Activated CD4-positive, alpha-beta memory T cell treated with anti-CD3 and anti-CD28 coated beads for 36 hours (primary cell): ENCODE results near the gene MRPL24. TPM values are rescaled to one million over a fixed set of nuclear protein-coding genes. Genes with fewer than 3 reads are reported as not detected.
A peak's percentile ranks its signal among the peaks of the same experiment; 100 is the strongest.

Experiments used
- CTCF ChIA-PET: fragments of 350-600 bp; sonication (Branson Sonifier 250); formaldehyde crosslinking; loops from one replicate; lab custom pipeline; 2021; ENCODE audit warnings: antibody characterized with exemption, inconsistent platforms; lab: Charles Lee
- POLR2A ChIA-PET: fragments of 350-600 bp; sonication (Branson Sonifier 250); formaldehyde crosslinking; loops from one replicate; lab custom pipeline; 2021; ENCODE audit warnings: antibody characterized with exemption; lab: Charles Lee
- DNase-seq: peaks from one replicate; pipeline ENCODE4 v3.0.0-alpha.2; 2020
- H3K27ac Mint-ChIP-seq: one replicate; pipeline ENCODE4 v1.8.0; 2021; ENCODE audit warnings: mixed read lengths
- H3K27me3 Mint-ChIP-seq: one replicate; pipeline ENCODE4 v1.8.0; 2021; ENCODE audit warnings: mixed read lengths
- H3K36me3 Mint-ChIP-seq: one replicate; pipeline ENCODE4 v1.8.0; 2021; ENCODE audit warnings: mixed read lengths
- H3K4me1 Mint-ChIP-seq: one replicate; pipeline ENCODE4 v1.8.0; 2021; ENCODE audit warnings: low read depth, mixed read lengths
- H3K4me3 Mint-ChIP-seq: one replicate; pipeline ENCODE4 v1.8.0; 2021; ENCODE audit warnings: mild to moderate bottlenecking, mixed read lengths
- H3K9me3 Mint-ChIP-seq: one replicate; pipeline ENCODE4 v1.8.0; 2021; ENCODE audit warnings: mixed read lengths
- intact Hi-C: fragments of 100-400 bp; cut with micrococcal nuclease; formaldehyde crosslinking; loops from one replicate; pipeline ENCODE4 v1.15.1; 2023
- total RNA-seq, 2 experiments: library from RNA; stranded (reverse); gene quantifications; one replicate each; pipeline ENCODE4 v1.2.3, GENCODE V29; 2021

The MRPL24 gene
- total RNA-seq, result 100 to 1,000 TPM; 105 to 106 TPM

DNA sequence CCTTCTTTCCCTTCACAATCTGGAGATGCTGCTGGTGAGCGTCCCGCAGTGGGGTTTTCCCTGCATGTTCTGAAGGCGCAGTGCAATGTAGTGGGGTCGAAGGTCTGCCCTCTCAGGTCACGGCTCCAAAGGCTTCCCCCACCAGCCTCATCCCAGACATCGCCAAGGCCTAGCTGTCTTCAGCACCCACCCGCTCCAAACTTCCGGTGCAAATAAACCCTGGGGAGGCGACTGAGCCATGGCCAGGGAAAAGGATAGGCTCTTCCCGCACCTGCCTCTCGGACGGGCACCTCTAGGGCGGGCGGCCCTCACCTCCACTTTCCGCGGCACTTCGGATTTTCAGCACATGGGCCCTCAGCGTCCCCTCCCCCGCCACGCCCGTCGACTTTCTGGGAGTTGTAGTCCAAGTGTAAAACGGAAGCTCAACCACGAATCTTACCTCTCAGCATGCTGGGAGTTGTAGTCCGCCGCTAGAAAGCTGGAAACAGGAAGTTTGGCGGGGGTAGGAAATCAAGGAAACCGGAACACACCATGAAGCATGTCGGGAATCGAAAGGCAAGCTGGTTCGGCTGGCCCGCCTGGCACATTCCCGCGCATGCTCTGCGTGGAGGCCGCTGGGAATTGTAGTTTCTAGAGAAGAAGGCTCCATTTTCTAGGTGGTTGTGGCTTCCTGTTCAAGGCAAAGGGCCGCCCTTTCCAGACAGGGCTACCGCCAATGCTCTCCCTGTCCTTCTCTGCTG lies at the start of gene MRPL24:
Gene MRPL24, minus strand, starts transcription at position 348 of the 740 bp plus-strand sequence. CDS start 2,384 bp downstream, outside the sequence.
- Mint-ChIP-seq H3K4me1 (peaks cover 47% of the 10 kb centered on the region), H3K36me3 (peaks cover 49% of the 10 kb centered on the region), H3K9me3 (no peaks in the 10 kb centered on the region), H3K27ac (peak within 1 kb of the TSS; percentile 95), H3K27me3 (no peaks in the 10 kb centered on the region), H3K4me3 (peak within 1 kb of the TSS; percentile 89)
- ChIA-PET POLR2A (interaction anchor here (0.7 to 4.9 kb wide), 8 partner anchors 9 to 284 kb away, joined by 3 to 90 read pairs (median 8); partner anchors contain the start of genes HDGF, ISG20L2, METTL25B and PRCC), CTCF (interaction anchor here (0.8 to 6.1 kb wide), 15 partner anchors 11 to 98 kb away, joined by 3 to 64 read pairs (median 4); partner anchors contain the start of genes CRABP2, HDGF, ISG20L2 and METTL25B)
- intact Hi-C loops, result loop anchor here (1.0 to 5.0 kb wide), 8 partner anchors 10 to 884 kb away; partner anchors contain the start of genes GON4L, HDGF, ISG20L2 and METTL25B
- DNase-seq, result peak; percentile 98

DNA sequence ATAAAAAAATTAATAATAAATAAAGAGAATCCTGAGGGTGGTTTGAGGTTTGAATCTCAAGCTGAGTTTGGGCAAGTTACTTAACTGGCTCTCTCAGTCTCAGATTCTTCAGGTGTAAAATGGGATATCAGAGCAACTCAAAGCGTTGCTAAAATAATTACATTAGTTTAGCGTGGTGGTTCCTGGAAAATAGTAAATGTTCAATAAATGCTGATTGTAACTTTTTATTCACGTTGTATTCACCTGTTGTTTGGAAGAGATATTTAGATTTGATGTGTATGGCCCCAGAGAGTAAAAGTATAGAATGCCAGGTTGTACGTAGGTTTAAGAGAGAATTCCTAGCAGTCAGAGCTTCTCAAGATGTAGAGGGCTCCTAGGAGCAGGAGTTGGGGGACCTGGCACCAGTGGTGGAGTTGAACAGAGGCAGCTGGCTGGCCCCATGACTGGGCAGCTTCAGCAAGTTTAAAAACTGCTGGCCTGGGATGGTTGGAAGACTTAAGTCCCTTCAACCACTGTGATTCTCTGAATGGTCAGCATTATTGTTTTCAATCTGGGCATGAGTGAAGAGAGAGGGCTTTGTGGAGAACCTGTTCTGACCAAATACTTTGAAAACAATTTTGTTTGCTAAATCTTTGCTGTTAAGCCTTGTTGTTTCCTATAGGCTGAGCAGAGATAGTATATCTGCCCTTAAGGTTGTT lies 48.9 kb upstream of the MRPL24 start:
- no peak overlapping the region for H3K27ac Mint-ChIP-seq
- H3K27me3 Mint-ChIP-seq, result no peaks in the 10 kb centered on the region
- ChIA-PET CTCF (interaction anchor here (0.8 to 3.0 kb wide), 5 partner anchors 9 to 121 kb away, joined by 3 to 15 read pairs (median 4); partner anchors contain the start of gene NTRK1), POLR2A (no interaction called here)
- no peaks in the 10 kb centered on the region for H3K4me1 Mint-ChIP-seq
- H3K36me3 Mint-ChIP-seq, result peaks cover 36% of the 10 kb centered on the region
- no peaks in the 10 kb centered on the region for H3K9me3 Mint-ChIP-seq
- intact Hi-C loops, result no loop called here
- DNase-seq, result no peak
- no peak overlapping the region for H3K4me3 Mint-ChIP-seq

DNA sequence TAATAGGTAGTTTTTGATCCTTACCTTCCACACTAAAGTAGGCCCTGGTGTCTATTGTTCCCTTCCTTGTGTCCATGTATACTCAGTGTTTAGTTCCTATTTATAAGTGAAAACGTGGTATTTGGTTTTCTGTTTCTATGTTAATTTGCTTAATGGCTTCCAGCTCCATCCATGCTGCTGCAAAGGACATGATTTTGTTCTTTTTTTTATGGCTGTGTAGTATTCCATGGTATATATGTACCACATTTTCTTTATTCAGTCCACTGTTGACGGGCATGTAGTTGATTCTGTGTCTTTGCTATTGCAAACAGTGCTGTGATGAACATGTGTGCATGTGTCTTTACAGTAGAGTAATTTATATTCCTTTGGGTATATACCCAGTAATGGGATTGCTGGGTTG lies 47.2 kb upstream of the MRPL24 start:
- ChIA-PET CTCF (interaction anchor here (1.0 to 1.6 kb wide), 3 partner anchors 10 to 72 kb away, joined by 3 to 4 read pairs (median 3); no protein-coding TSS in a partner anchor), POLR2A (no interaction called here)
- Mint-ChIP-seq H3K27ac (no peak overlapping the region), H3K9me3 (no peaks in the 10 kb centered on the region), H3K4me1 (no peaks in the 10 kb centered on the region), H3K36me3 (peaks cover 36% of the 10 kb centered on the region), H3K4me3 (no peak overlapping the region), H3K27me3 (no peaks in the 10 kb centered on the region)
- no peak for DNase-seq
- intact Hi-C loops, result no loop called here

DNA sequence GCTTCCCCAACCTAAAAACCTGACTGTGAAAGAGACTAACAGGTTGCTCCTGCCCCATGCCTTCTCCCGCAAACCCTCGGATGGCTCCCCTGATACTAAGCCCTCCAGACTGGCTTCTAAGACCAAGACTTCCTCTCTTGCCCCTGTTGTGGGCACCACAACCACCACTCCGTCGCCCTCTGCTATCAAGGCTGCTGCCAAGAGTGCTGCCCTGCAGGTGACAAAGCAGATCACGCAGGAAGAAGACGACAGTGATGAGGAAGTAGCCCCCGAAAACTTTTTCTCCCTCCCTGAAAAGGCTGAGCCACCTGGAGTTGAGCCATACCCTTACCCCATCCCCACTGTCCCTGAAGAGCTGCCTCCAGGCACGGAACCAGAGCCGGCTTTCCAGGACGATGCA lies 45.8 kb upstream of the MRPL24 start:
- Mint-ChIP-seq H3K4me3 (no peak overlapping the region), H3K4me1 (peaks cover 8% of the 10 kb centered on the region), H3K36me3 (peaks cover 39% of the 10 kb centered on the region), H3K27me3 (no peaks in the 10 kb centered on the region), H3K9me3 (no peaks in the 10 kb centered on the region), H3K27ac (no peak overlapping the region)
- intact Hi-C loops, result no loop called here
- no peak for DNase-seq
- POLR2A ChIA-PET, result no interaction called here
- CTCF ChIA-PET, result interaction anchor here (1.2 to 1.6 kb wide), 3 partner anchors 61 to 136 kb away, joined by 3 to 7 read pairs (median 3); no protein-coding TSS in a partner anchor

DNA sequence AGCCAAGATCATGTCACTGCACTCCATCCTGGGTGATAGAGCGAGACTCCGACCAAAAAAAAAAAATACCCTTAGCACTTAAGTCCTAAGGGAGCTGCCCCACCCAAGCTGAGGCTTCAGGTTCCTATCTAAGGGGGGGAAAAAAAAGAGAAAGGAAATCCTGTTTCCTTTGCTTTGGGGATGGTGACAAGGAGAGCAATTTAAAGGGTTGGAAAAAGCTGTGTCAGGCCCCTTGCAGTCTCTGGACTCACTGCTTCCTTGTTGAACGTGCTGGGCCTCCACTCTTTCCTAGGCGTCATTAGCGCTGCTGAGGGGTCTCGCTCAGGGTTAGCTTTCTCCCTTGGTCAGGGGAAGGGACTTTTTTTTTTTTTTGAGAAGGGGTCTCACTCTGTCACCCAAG lies 44.6 kb upstream of the MRPL24 start:
- Mint-ChIP-seq H3K9me3 (no peaks in the 10 kb centered on the region), H3K4me3 (no peak overlapping the region), H3K4me1 (peaks cover 16% of the 10 kb centered on the region), H3K27me3 (no peaks in the 10 kb centered on the region), H3K27ac (no peak overlapping the region), H3K36me3 (peaks cover 43% of the 10 kb centered on the region)
- DNase-seq, result no peak
- POLR2A ChIA-PET, result interaction anchor here (0.6 kb wide), 1 partner anchor 61 kb away, joined by 3 read pairs; no protein-coding TSS in a partner anchor
- intact Hi-C loops, result no loop called here
- CTCF ChIA-PET, result interaction anchor here (0.6 to 3.5 kb wide), 6 partner anchors 53 to 96 kb away, joined by 3 to 20 read pairs (median 6); partner anchors contain the start of gene NTRK1

DNA sequence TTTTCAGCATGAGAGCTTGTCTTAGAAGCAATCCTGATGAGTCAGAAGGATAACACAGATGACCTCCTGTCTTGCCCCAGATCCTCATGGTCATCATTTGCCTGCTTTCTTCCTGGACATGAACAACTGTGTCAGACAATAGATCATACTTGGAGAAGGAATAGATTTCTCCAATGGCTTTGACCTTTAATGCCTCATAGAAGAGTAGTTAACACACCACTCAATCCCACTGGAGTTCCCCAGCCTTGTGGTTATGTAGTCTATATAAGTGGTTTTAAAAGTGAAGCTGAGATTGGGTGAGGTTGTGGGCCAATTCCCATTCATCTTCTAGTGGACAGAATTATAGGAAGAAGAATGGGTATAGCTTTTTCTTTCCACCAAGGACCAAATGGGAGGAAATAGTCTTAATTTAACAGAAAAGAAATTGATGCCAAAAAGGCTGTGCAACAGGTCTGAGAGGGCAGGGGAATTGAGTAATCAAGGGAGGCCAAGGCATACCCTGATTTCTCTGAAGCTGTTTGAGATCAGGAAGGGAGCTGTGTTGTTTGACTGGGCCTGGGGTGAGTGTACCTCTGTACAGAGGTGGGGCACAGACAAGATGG lies 40.8 kb upstream of the MRPL24 start:
- no peak overlapping the region for H3K4me3 Mint-ChIP-seq
- ChIA-PET CTCF (interaction anchor here (0.8 to 1.8 kb wide), 7 partner anchors 11 to 110 kb away, joined by 3 to 12 read pairs (median 6); no protein-coding TSS in a partner anchor), POLR2A (no interaction called here)
- DNase-seq, result no peak
- intact Hi-C loops, result no loop called here
- peaks cover 31% of the 10 kb centered on the region for H3K4me1 Mint-ChIP-seq
- H3K9me3 Mint-ChIP-seq, result no peaks in the 10 kb centered on the region
- H3K27ac Mint-ChIP-seq, result peak overlapping the region; percentile 24
- peaks cover 25% of the 10 kb centered on the region for H3K36me3 Mint-ChIP-seq
- no peaks in the 10 kb centered on the region for H3K27me3 Mint-ChIP-seq

DNA sequence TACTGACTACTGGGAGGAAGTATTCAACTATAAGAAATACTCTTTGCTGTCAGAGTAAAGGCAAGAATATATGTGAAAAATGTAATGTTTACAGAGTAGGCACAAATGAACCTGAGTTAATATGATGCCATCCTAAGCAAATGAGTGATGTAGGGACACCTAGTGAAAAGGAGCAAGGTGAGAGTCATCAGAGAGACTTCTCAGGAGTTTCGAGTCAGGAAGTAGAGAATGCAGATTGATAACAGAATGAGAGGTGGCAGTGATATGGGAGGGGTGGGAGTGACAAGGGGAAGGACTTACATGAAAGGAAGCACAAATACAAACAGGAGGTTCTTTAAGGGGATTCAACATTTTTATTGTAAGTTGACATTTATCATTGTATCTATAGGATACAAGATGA lies 36.7 kb upstream of the MRPL24 start:
- ChIA-PET POLR2A (no interaction called here), CTCF (interaction anchor here (1.1 to 1.9 kb wide), 2 partner anchors 52 to 88 kb away, joined by 3 to 15 read pairs; no protein-coding TSS in a partner anchor)
- Mint-ChIP-seq H3K4me3 (no peak overlapping the region), H3K4me1 (peaks cover 58% of the 10 kb centered on the region), H3K36me3 (peaks cover 18% of the 10 kb centered on the region), H3K9me3 (no peaks in the 10 kb centered on the region), H3K27ac (no peak overlapping the region), H3K27me3 (no peaks in the 10 kb centered on the region)
- intact Hi-C loops, result no loop called here
- no peak for DNase-seq

DNA sequence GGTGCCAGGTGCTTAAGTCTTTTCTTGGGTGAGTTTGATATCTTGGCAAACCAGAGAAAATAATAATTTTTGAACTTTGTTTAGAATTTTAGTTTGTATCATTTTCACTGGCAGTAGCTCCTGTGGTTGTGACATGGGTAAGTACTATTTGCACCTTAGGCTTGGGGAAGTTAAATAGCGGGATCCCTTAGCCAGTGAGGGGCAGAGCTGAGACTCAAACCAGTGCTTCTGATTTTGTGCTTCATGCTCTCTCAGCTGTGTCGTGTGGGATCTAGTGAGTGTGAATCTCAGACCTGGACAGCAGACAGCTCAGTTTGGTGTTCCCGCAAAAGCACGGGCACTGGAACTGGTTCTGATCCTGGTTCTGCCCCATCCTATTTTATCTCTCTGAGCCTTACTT lies 36.1 kb upstream of the MRPL24 start:
- H3K4me1 Mint-ChIP-seq, result peaks cover 59% of the 10 kb centered on the region

DNA sequence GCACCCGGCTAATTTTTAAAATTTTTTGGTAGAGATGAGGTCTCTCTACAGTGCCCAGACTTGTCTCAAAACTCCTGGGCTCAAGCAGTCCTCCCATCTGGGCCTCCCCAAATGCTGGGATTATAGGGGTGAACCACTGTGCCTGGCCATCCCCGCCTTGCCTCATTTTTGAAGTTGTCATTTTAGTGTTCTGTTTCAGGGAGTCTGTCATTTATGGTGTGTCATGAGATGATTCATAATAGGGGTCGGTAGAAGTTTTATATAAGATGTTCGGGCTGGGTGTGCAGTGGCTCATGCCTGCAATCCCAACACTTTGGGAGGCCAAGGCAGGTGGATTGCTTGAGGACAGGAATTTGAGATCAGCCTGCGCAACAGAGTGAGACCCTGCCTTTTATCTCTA lies 34.9 kb upstream of the MRPL24 start:
- H3K36me3 Mint-ChIP-seq, result peaks cover 13% of the 10 kb centered on the region
- DNase-seq, result peak; percentile 23
- H3K27me3 Mint-ChIP-seq, result no peaks in the 10 kb centered on the region
- POLR2A ChIA-PET, result interaction anchor here (1.2 kb wide), 1 partner anchor 34 kb away, joined by 4 read pairs; no protein-coding TSS in a partner anchor
- no peak overlapping the region for H3K27ac Mint-ChIP-seq
- H3K4me1 Mint-ChIP-seq, result peaks cover 54% of the 10 kb centered on the region
- intact Hi-C loops, result no loop called here
- CTCF ChIA-PET, result interaction anchor here (1.0 to 1.9 kb wide), 2 partner anchors 50 to 84 kb away, joined by 3 to 15 read pairs; no protein-coding TSS in a partner anchor
- no peaks in the 10 kb centered on the region for H3K9me3 Mint-ChIP-seq
- no peak overlapping the region for H3K4me3 Mint-ChIP-seq

More for the DNA sequence above, 36.1 kb upstream of the MRPL24 start:
- no peaks in the 10 kb centered on the region for H3K27me3 Mint-ChIP-seq
- ChIA-PET POLR2A (interaction anchor here (0.8 kb wide), 1 partner anchor 50 kb away, joined by 3 read pairs; no protein-coding TSS in a partner anchor), CTCF (interaction anchor here (1.0 to 1.9 kb wide), 3 partner anchors 51 to 88 kb away, joined by 3 to 15 read pairs (median 3); no protein-coding TSS in a partner anchor)
- intact Hi-C loops, result no loop called here
- no peaks in the 10 kb centered on the region for H3K9me3 Mint-ChIP-seq
- H3K36me3 Mint-ChIP-seq, result peaks cover 15% of the 10 kb centered on the region
- no peak for DNase-seq
- no peak overlapping the region for H3K27ac Mint-ChIP-seq
- no peak overlapping the region for H3K4me3 Mint-ChIP-seq

DNA sequence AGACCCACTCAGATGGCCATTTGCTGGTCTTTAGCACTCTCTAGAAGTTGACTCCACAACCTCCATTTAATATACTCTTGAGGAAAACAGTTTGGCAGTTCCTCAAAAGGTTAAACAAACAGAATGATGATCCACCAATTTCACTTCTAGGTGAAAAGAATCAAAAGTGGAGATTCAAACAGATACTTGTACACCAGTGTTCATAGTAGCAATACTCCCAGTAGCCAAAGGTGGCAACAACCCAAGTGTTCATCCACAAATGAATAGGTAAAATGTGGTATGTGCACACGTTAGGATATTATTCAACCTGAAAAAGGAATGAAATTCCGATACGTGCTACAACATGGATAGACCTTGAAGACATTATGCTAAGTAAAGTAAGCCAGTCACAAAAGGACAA lies 32.7 kb upstream of the MRPL24 start:
- Mint-ChIP-seq H3K9me3 (no peaks in the 10 kb centered on the region), H3K4me3 (no peak overlapping the region), H3K27me3 (no peaks in the 10 kb centered on the region), H3K4me1 (peaks cover 72% of the 10 kb centered on the region), H3K36me3 (peaks cover 23% of the 10 kb centered on the region), H3K27ac (peak overlapping the region; percentile 47)
- CTCF ChIA-PET, result interaction anchor here (0.9 to 11.0 kb wide), 4 partner anchors 47 to 86 kb away, joined by 4 to 155 read pairs (median 13); partner anchors contain the start of genes ISG20L2 and METTL25B
- intact Hi-C loops, result no loop called here
- POLR2A ChIA-PET, result interaction anchor here (1.1 kb wide), 1 partner anchor 32 kb away, joined by 3 read pairs; no protein-coding TSS in a partner anchor
- DNase-seq, result no peak
